HG03432 (cell line): ENCODE results near the gene BCORL1.
A peak's percentile ranks its signal among the peaks of the same experiment; 100 is the strongest.

Experiments
- ATAC-seq: cut with Tn5 transposase; IDR thresholded peaks from one replicate; pipeline ENCODE4 v1.9.1; 2021; ENCODE audit warnings: mild to moderate bottlenecking, moderate library complexity; ENCODE audit not compliant: unreplicated experiment

Gene BCORL1

GRCh38 chrX:130055899-130056298 lies 73.5 kb downstream of the BCORL1 start:
- no peak for ATAC-seq

GRCh38 chrX:130057209-130057608 lies 74.8 kb downstream of the BCORL1 start:
- no peak for ATAC-seq

- no peak for ATAC-seq
Observed at GRCh38 chrX:130058652-130059051, 76.2 kb downstream of the BCORL1 start.

GRCh38 chrX:130060122-130061069 lies 78.0 kb downstream of the BCORL1 start:
- peak; percentile 95 for ATAC-seq

GRCh38 chrX:130066975-130067615 lies 84.7 kb downstream of the BCORL1 start:
- no peak for ATAC-seq

- no peak for ATAC-seq
Observed at GRCh38 chrX:130071611-130072344, 89.3 kb downstream of the BCORL1 start.

- no peak for ATAC-seq
Observed at GRCh38 chrX:130072345-130072740, 89.9 kb downstream of the BCORL1 start.

GRCh38 chrX:130075777-130076176 lies 93.3 kb downstream of the BCORL1 start:
- ATAC-seq: no peak

GRCh38 chrX:130079824-130080406 lies 97.5 kb downstream of the BCORL1 start:
- no peak for ATAC-seq

GRCh38 chrX:130080791-130081367 lies 98.4 kb downstream of the BCORL1 start:
- ATAC-seq: no peak

GRCh38 chrX:130081421-130082045 lies 99.1 kb downstream of the BCORL1 start:
- no peak for ATAC-seq

GRCh38 chrX:130082244-130083106 lies 100.0 kb downstream of the BCORL1 start:
- ATAC-seq: peak; percentile 56

- ATAC-seq: no peak
Observed at GRCh38 chrX:130083107-130083490, 100.7 kb downstream of the BCORL1 start.

- ATAC-seq: peak; percentile 32
Observed at GRCh38 chrX:130083656-130084382, 101.4 kb downstream of the BCORL1 start.

GRCh38 chrX:130084631-130085237 lies 102.3 kb downstream of the BCORL1 start:
- ATAC-seq: peak; percentile 45

- ATAC-seq: no peak
Observed at GRCh38 chrX:130085551-130086446, 103.4 kb downstream of the BCORL1 start.
